Activated CD4-positive, alpha-beta memory T cell treated with anti-CD3 and anti-CD28 coated beads, Interleukin-2, amount 10 ng/mL, durations not matched to agents 7 days and 5 days (primary cell): ENCODE measurements around the gene USP26. TPM values are rescaled to one million over a fixed set of nuclear protein-coding genes. Genes with fewer than 3 reads are reported as not detected.
"Not testable (repeated sequence)": the region's sequence is repeated elsewhere in the genome, so short reads cannot be mapped to it uniquely, and the experiment has no call there.

ENCODE experiments used
- CTCF ChIA-PET: fragments of 350-600 bp; sonication (Branson Sonifier 250); formaldehyde crosslinking; loops from one replicate; lab custom pipeline; 2021; ENCODE audit warnings: antibody characterized with exemption, inconsistent platforms; lab: Charles Lee
- POLR2A ChIA-PET: fragments of 350-600 bp; sonication (Branson Sonifier 250); formaldehyde crosslinking; loops from one replicate; lab custom pipeline; 2021; ENCODE audit warnings: antibody characterized with exemption; lab: Charles Lee
- DNase-seq: peaks from one replicate; pipeline ENCODE4 v3.0.0-alpha.2; 2020
- H3K27ac Mint-ChIP-seq: one replicate; pipeline ENCODE4 v1.8.0; 2021; ENCODE audit warnings: mild to moderate bottlenecking, mixed read lengths
- H3K27me3 Mint-ChIP-seq: one replicate; pipeline ENCODE4 v1.8.0; 2021; ENCODE audit warnings: mixed read lengths
- H3K36me3 Mint-ChIP-seq: one replicate; pipeline ENCODE4 v1.8.0; 2021; ENCODE audit warnings: low read depth, mixed read lengths
- H3K4me1 Mint-ChIP-seq: one replicate; pipeline ENCODE4 v1.8.0; 2021; ENCODE audit warnings: mixed read lengths
- H3K4me3 Mint-ChIP-seq: one replicate; pipeline ENCODE4 v1.8.0; 2021; ENCODE audit warnings: mild to moderate bottlenecking, mixed read lengths
- H3K9me3 Mint-ChIP-seq: one replicate; pipeline ENCODE4 v1.8.0; 2021; ENCODE audit warnings: mixed read lengths
- total RNA-seq, 2 experiments: library from RNA; stranded (reverse); gene quantifications; one replicate each; pipeline ENCODE4 v1.2.3, GENCODE V29; 2021

Gene USP26
- total RNA-seq, 2 experiments from 2014 or later: not detected

- no peak for DNase-seq
- H3K4me1 Mint-ChIP-seq: no peaks in the 10 kb centered on the region
- no peak overlapping the region for H3K27ac Mint-ChIP-seq
- ChIA-PET POLR2A (no interaction called here), CTCF (interaction anchor here (1.6 kb wide), 1 partner anchor 10 kb away, joined by 4 read pairs; no protein-coding TSS in a partner anchor)
- H3K9me3 Mint-ChIP-seq: no peaks in the 10 kb centered on the region
- no peaks in the 10 kb centered on the region for H3K36me3 Mint-ChIP-seq
- H3K4me3 Mint-ChIP-seq: no peak overlapping the region
- peaks cover 3% of the 10 kb centered on the region for H3K27me3 Mint-ChIP-seq
Measured at GRCh38 chrX:133054761-133055405, 42.0 kb downstream of the USP26 start.

GRCh38 chrX:133053861-133054598, 42.9 kb downstream of the USP26 start:
- Mint-ChIP-seq H3K4me3 (no peak overlapping the region), H3K27me3 (peaks cover 2% of the 10 kb centered on the region), H3K36me3 (no peaks in the 10 kb centered on the region), H3K4me1 (no peaks in the 10 kb centered on the region), H3K9me3 (no peaks in the 10 kb centered on the region), H3K27ac (no peak overlapping the region)
- ChIA-PET POLR2A (no interaction called here), CTCF (no interaction called here)
- no peak for DNase-seq

GRCh38 chrX:133048751-133049150, 48.2 kb downstream of the USP26 start:
- POLR2A ChIA-PET: no interaction called here

GRCh38 chrX:133046601-133047000, 50.3 kb downstream of the USP26 start:
- H3K36me3 Mint-ChIP-seq: no peaks in the 10 kb centered on the region
- POLR2A ChIA-PET: no interaction called here
- no peaks in the 10 kb centered on the region for H3K27me3 Mint-ChIP-seq
- H3K4me3 Mint-ChIP-seq: no peak overlapping the region
- H3K9me3 Mint-ChIP-seq: no peaks in the 10 kb centered on the region
- H3K4me1 Mint-ChIP-seq: no peaks in the 10 kb centered on the region
- no peak overlapping the region for H3K27ac Mint-ChIP-seq
- CTCF ChIA-PET: no interaction called here
- DNase-seq: no peak

More at GRCh38 chrX:133048751-133049150, 48.2 kb downstream of the USP26 start:
- H3K36me3 Mint-ChIP-seq: no peaks in the 10 kb centered on the region
- H3K4me1 Mint-ChIP-seq: no peaks in the 10 kb centered on the region
- H3K27ac Mint-ChIP-seq: no peak overlapping the region
- CTCF ChIA-PET: no interaction called here
- DNase-seq: no peak
- H3K9me3 Mint-ChIP-seq: no peaks in the 10 kb centered on the region
- H3K27me3 Mint-ChIP-seq: no peaks in the 10 kb centered on the region
- H3K4me3 Mint-ChIP-seq: no peak overlapping the region

- Mint-ChIP-seq H3K4me3 (no peak overlapping the region), H3K27me3 (no peaks in the 10 kb centered on the region), H3K9me3 (no peaks in the 10 kb centered on the region), H3K36me3 (no peaks in the 10 kb centered on the region), H3K4me1 (no peaks in the 10 kb centered on the region), H3K27ac (no peak overlapping the region)
- ChIA-PET CTCF (no interaction called here), POLR2A (no interaction called here)
- no peak for DNase-seq
Measured at GRCh38 chrX:133045986-133046385, 50.9 kb downstream of the USP26 start.

GRCh38 chrX:133044145-133044786, 52.6 kb downstream of the USP26 start:
- H3K4me3 Mint-ChIP-seq, DNase-seq, POLR2A ChIA-PET, H3K4me1 Mint-ChIP-seq, H3K36me3 Mint-ChIP-seq, H3K27me3 Mint-ChIP-seq, H3K9me3 Mint-ChIP-seq, CTCF ChIA-PET, H3K27ac Mint-ChIP-seq: not testable (repeated sequence)

- Mint-ChIP-seq H3K4me1 (no peaks in the 10 kb centered on the region), H3K9me3 (no peaks in the 10 kb centered on the region), H3K36me3 (no peaks in the 10 kb centered on the region), H3K27me3 (no peaks in the 10 kb centered on the region), H3K4me3 (no peak overlapping the region), H3K27ac (no peak overlapping the region)
- POLR2A ChIA-PET: no interaction called here
- CTCF ChIA-PET: no interaction called here
- no peak for DNase-seq
Measured at GRCh38 chrX:133042260-133042659, 54.6 kb downstream of the USP26 start.

- POLR2A ChIA-PET: no interaction called here
- H3K27me3 Mint-ChIP-seq: peaks cover 2% of the 10 kb centered on the region
- DNase-seq: no peak
- H3K36me3 Mint-ChIP-seq: no peaks in the 10 kb centered on the region
- CTCF ChIA-PET: no interaction called here
- H3K9me3 Mint-ChIP-seq: no peaks in the 10 kb centered on the region
- H3K4me3 Mint-ChIP-seq: no peak overlapping the region
- no peaks in the 10 kb centered on the region for H3K4me1 Mint-ChIP-seq
- no peak overlapping the region for H3K27ac Mint-ChIP-seq
Measured at GRCh38 chrX:133033010-133033409, 63.9 kb downstream of the USP26 start.

- Mint-ChIP-seq H3K4me1 (no peaks in the 10 kb centered on the region), H3K4me3 (no peak overlapping the region), H3K36me3 (no peaks in the 10 kb centered on the region), H3K9me3 (no peaks in the 10 kb centered on the region), H3K27me3 (peaks cover 1% of the 10 kb centered on the region), H3K27ac (no peak overlapping the region)
- POLR2A ChIA-PET: no interaction called here
- no peak for DNase-seq
- CTCF ChIA-PET: no interaction called here
Measured at GRCh38 chrX:133018229-133018628, 78.7 kb downstream of the USP26 start.

- no peaks in the 10 kb centered on the region for H3K4me1 Mint-ChIP-seq
- H3K27me3 Mint-ChIP-seq: no peaks in the 10 kb centered on the region
- H3K36me3 Mint-ChIP-seq: no peaks in the 10 kb centered on the region
- H3K9me3 Mint-ChIP-seq: no peaks in the 10 kb centered on the region
- ChIA-PET CTCF (no interaction called here), POLR2A (no interaction called here)
- H3K4me3 Mint-ChIP-seq: no peak overlapping the region
- no peak for DNase-seq
- no peak overlapping the region for H3K27ac Mint-ChIP-seq
Measured at GRCh38 chrX:133007458-133007857, 89.5 kb downstream of the USP26 start.

GRCh38 chrX:133005616-133006015, 91.3 kb downstream of the USP26 start:
- CTCF ChIA-PET: interaction anchor here (1.5 kb wide), 1 partner anchor 266 kb away, joined by 4 read pairs; no protein-coding TSS in a partner anchor

GRCh38 chrX:133005042-133005441, 91.9 kb downstream of the USP26 start:
- ChIA-PET CTCF (interaction anchor here (0.9 to 1.5 kb wide), 2 partner anchors 9 to 265 kb away, joined by 3 to 4 read pairs; no protein-coding TSS in a partner anchor), POLR2A (no interaction called here)
- Mint-ChIP-seq H3K4me3 (no peak overlapping the region), H3K9me3 (no peaks in the 10 kb centered on the region), H3K4me1 (no peaks in the 10 kb centered on the region), H3K36me3 (no peaks in the 10 kb centered on the region), H3K27me3 (no peaks in the 10 kb centered on the region), H3K27ac (no peak overlapping the region)
- no peak for DNase-seq

More at GRCh38 chrX:133005616-133006015, 91.3 kb downstream of the USP26 start:
- POLR2A ChIA-PET: no interaction called here
- Mint-ChIP-seq H3K27me3 (no peaks in the 10 kb centered on the region), H3K36me3 (no peaks in the 10 kb centered on the region), H3K9me3 (no peaks in the 10 kb centered on the region), H3K4me3 (no peak overlapping the region), H3K4me1 (no peaks in the 10 kb centered on the region), H3K27ac (no peak overlapping the region)
- no peak for DNase-seq

GRCh38 chrX:132999209-132999608, 97.7 kb downstream of the USP26 start:
- no peak for DNase-seq
- Mint-ChIP-seq H3K4me1 (no peaks in the 10 kb centered on the region), H3K27ac (no peak overlapping the region), H3K27me3 (peaks cover 4% of the 10 kb centered on the region), H3K4me3 (no peak overlapping the region), H3K36me3 (no peaks in the 10 kb centered on the region), H3K9me3 (no peaks in the 10 kb centered on the region)
- CTCF ChIA-PET: no interaction called here
- POLR2A ChIA-PET: no interaction called here
